ENCODE data around the gene SNW1. TPM values are rescaled to one million over a fixed set of nuclear protein-coding genes. Genes with fewer than 3 reads are reported as not detected.
"Not testable (repeated sequence)": the region's sequence is repeated elsewhere in the genome, so short reads cannot be mapped to it uniquely, and the experiment has no call there.

SNW1 gene
- total RNA-seq (59.5 TPM), polyA plus RNA-seq (50.7 TPM)

DNA sequence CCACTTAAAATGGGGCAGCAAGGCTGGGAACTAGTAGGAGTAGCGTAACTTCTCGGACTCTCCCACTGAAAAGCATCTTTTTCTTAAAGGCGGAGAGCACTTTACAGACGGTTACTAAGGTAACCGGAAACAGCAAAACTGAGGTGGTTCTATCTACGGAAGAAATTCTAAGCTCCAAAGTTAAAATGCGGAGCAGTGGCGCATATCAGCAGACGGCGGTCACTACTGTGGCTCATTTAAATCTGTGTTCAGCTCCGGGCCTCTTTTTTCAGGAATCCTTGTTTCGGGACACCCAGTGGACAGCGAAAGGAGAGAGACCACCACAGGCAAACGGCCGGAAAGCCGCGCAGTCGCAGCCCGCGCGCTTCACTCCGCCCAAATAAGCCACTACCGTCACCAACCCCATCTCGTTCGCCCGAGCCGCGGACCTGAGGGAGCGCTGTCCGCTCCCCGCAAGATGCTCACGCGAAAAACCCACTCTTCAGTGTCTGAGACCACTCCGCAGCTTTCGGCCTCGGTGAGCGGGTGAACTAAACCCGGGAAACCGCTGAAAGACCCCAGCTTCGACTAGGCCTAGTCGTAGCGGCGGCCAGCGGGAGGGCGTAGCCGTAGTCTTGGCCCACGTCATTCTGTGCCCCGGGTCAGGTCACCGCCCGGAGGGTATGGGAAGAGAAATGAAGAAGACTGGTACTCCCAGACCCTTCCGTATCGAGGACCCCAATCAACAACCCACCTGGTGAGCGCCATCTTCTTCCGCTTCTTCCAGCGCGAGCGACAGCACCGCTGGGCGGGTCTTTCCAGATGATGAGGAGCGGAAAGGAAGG lies at the start of gene SNW1:
TSS of gene SNW1 (minus strand) at position 776 of the 824 bp plus-strand sequence. CDS start at position 747, 29 bp downstream.
- under 1% methylated on average over 60 of the region's 60 CpGs for WGBS
- Histone ChIP-seq H3K4me1 (ENCODE audit: insufficient read depth) (peaks cover 2% of the 10 kb centered on the region), H3K27ac (ENCODE audit: low read depth) (peak within 1 kb of the TSS; percentile 91), H3K4me3 (ENCODE audit: low read depth, low read length) (peak within 1 kb of the TSS; percentile 64), H3K36me3 (ENCODE audit: insufficient read depth) (no peaks in the 10 kb centered on the region)
- DNase-seq (ENCODE audit: extremely low spot score), result peak; percentile 88

DNA sequence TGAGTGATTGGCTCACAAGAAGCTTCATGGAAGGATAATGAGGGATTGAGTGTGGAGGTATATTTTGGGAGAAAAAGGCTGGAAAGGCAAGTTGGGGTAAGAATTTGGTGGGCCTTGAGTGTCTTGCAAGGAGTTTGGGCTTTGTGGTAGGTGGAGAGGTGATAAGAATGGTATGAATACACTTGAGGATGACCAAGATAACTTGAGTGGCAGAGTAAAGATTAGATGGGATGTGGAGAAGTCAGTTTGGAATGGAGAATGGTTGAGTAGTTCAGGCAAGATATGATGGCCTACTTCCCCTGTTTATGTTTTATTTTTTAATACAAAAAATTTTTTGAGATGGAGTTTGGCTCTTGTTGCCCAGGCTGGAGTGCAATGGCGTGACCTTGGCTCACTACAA lies 48.1 kb upstream of the SNW1 start:
- 98% methylated on average over 1 of the region's 1 CpG for WGBS
- Histone ChIP-seq H3K4me3 (ENCODE audit: low read depth, low read length) (no peak overlapping the region), H3K27ac (ENCODE audit: low read depth) (no peak overlapping the region), H3K36me3 (ENCODE audit: insufficient read depth) (no peaks in the 10 kb centered on the region), H3K4me1 (ENCODE audit: insufficient read depth) (no peaks in the 10 kb centered on the region)
- DNase-seq (ENCODE audit: extremely low spot score), result no peak

DNA sequence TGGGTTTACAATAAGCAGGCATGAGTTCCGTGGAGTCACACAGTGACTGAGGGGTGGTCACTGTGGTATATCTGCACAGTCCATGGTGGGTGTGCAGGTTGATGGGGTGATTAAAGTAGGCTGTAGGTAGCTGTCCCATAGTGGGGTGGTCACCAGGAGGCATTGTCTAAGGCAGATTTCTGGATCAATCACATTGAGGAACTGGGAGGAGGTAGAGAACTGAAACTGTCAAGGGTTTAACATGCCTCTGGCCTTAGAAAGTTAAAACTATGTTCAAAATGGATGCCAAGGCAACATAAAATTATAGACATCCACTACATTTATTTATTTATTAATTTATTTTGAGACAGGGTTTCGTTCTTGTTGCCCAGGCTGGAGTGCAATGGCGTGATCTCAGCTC lies 47.3 kb upstream of the SNW1 start:
- no peak for DNase-seq (ENCODE audit: extremely low spot score)
- no peak overlapping the region for H3K27ac ChIP-seq (ENCODE audit: low read depth)
- H3K4me3 ChIP-seq (ENCODE audit: low read depth, low read length), result no peak overlapping the region
- H3K4me1 ChIP-seq (ENCODE audit: insufficient read depth), result no peaks in the 10 kb centered on the region
- H3K36me3 ChIP-seq (ENCODE audit: insufficient read depth), result no peaks in the 10 kb centered on the region
- WGBS, result 95% methylated on average over 3 of the region's 3 CpGs

DNA sequence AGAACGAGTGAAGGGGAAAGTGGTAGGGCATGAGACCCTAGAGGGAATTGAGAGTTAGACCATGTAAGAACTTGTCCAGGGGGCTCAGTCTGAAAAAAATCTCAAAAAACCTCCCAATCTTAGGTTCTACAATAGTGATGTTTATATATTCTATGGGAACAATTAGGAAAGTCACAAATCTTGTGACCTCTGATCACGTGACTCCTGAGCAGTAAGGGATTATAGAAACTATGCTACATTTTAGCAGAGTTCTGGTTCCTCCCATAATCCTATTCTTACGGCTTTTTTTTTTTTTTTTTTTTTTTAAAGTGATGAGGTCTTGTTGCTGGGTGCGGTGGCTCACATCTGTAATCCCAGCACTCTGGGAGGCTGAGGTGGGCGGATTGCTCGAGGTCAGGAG lies 44.8 kb upstream of the SNW1 start:
- Histone ChIP-seq H3K27ac (ENCODE audit: low read depth) (no peak overlapping the region), H3K4me1 (ENCODE audit: insufficient read depth) (no peaks in the 10 kb centered on the region), H3K4me3 (ENCODE audit: low read depth, low read length) (no peak overlapping the region), H3K36me3 (ENCODE audit: insufficient read depth) (no peaks in the 10 kb centered on the region)
- 79% methylated on average over 6 of the region's 6 CpGs for WGBS
- DNase-seq (ENCODE audit: extremely low spot score), result no peak

DNA sequence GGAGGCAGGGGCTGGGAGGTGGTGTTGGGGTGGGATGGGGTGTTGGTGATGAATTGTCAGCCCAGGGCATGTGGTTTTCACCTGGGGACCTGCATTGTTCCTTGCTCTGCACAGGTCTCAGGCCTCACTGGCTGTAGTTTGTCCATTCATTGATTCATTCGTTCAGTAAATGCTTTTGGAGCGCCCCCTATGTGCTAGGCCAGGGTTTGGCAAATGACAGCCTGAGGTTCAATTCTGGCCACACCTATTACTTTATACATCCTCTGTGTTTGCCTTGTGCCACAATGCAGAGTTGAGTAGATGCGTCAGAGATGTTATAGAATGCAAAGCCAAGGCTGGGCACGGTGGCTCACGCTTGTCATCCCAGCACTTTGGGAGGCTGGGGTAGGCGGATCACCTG lies 43.6 kb upstream of the SNW1 start:
- WGBS, result 57% methylated on average over 6 of the region's 6 CpGs
- Histone ChIP-seq H3K36me3 (ENCODE audit: insufficient read depth) (no peaks in the 10 kb centered on the region), H3K27ac (ENCODE audit: low read depth) (no peak overlapping the region), H3K4me1 (ENCODE audit: insufficient read depth) (no peaks in the 10 kb centered on the region), H3K4me3 (ENCODE audit: low read depth, low read length) (no peak overlapping the region)
- no peak for DNase-seq (ENCODE audit: extremely low spot score)

DNA sequence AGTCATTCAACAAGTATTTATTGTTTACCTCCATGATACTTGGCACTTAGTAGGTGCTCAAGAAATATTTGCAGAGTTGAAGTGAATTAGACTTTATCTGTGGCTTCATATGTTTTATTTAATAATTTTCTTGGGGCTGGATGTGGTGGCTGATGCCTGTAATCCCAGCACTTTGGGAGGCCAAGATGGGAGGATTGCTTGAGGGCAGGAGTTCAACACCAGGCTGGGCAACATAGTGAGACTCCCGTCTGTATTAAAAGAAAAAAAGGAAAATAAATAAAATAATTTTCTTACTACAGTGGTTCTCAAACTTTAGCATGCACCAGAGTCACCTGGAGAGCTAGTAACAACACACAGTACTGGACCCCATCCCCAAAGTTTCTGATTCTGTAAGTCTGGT lies 39.9 kb upstream of the SNW1 start:
- 86% methylated on average over 1 of the region's 1 CpG for WGBS
- no peaks in the 10 kb centered on the region for H3K36me3 ChIP-seq (ENCODE audit: insufficient read depth)
- no peaks in the 10 kb centered on the region for H3K4me1 ChIP-seq (ENCODE audit: insufficient read depth)
- DNase-seq (ENCODE audit: extremely low spot score), result no peak
- no peak overlapping the region for H3K27ac ChIP-seq (ENCODE audit: low read depth)
- H3K4me3 ChIP-seq (ENCODE audit: low read depth, low read length), result no peak overlapping the region

DNA sequence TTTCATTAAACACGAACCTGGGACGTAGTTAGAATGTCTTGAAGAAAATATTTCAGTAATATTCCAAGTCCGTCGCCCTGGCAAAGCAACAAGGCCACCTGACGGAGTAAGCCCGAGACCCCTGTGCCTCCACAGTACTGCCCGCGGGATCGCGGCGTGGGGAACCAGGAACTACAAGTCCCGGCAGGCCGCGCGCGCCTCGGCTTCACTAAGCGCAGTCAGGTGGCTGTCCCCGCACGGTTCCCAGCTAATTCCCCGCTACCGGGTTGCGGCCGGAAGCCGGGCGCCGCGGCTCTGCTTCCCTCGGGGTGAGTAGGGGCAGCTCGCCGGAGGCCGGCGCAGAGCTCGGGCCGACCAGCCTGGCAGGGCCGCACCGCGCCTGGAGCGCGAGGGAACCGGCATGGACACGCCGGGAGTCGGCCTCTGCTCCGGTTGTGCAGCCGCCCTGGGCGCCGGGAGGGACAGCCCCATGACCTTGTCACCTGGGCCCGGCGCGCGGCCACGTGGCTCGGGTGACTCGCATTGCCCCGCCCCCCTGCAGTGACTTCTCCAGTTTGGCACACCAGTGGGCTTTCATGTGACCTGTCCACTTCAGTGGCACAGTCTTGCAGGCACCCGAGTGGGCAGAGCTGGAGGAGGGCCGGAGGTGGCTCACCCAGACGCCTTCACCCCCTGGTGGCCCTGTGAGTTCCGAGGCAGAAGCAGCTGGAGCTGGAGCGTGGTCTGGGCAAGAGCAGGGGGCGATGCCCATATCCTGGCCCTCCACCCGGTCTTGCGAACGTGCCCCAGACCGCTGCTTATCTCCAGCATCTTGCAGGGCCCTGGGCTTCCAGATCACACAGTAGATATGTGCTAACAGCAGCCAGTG lies 39.1 kb upstream of the SNW1 start, which contains the start of gene ADCK1:
TSS of gene ADCK1 (plus strand) at position 247 of the 868 bp plus-strand sequence. CDS start 18,870 bp downstream, outside the sequence.
- Histone ChIP-seq H3K27ac (ENCODE audit: low read depth) (peak within 1 kb of the TSS; percentile 73), H3K36me3 (ENCODE audit: insufficient read depth) (no peaks in the 10 kb centered on the region), H3K4me1 (ENCODE audit: insufficient read depth) (no peaks in the 10 kb centered on the region), H3K4me3 (ENCODE audit: low read depth, low read length) (peak within 1 kb of the TSS; percentile 87)
- peak; percentile 23 for DNase-seq (ENCODE audit: extremely low spot score)
- WGBS, result under 1% methylated on average over 66 of the region's 66 CpGs

DNA sequence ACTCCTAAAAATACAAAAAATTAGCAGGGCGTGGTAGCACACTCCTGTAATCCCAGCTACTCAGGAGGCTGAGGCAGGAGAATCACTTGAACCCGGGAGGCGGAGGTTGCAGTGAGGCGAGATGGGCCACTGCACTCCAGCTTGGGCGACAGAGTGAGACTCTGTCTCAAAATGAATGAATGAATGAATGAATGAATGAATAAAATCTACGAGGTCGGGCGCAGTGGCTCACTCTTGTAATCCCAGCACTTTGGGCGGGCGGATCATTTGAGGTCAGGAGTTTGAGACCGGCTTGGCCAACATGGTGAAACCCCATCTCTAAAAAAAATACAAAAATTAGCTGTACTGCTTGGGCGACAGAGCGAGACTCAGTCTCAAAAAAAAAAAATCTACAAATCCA lies 38.5 kb upstream of the SNW1 start:
- 75% methylated on average over 13 of the region's 13 CpGs for whole genome bisulfite sequencing
- not testable (repeated sequence) for DNase-seq (ENCODE audit: extremely low spot score); H3K27ac ChIP-seq (ENCODE audit: low read depth); H3K36me3 ChIP-seq (ENCODE audit: insufficient read depth); H3K4me1 ChIP-seq (ENCODE audit: insufficient read depth)
- peak overlapping the region; percentile 87 for H3K4me3 ChIP-seq (ENCODE audit: low read depth, low read length)

DNA sequence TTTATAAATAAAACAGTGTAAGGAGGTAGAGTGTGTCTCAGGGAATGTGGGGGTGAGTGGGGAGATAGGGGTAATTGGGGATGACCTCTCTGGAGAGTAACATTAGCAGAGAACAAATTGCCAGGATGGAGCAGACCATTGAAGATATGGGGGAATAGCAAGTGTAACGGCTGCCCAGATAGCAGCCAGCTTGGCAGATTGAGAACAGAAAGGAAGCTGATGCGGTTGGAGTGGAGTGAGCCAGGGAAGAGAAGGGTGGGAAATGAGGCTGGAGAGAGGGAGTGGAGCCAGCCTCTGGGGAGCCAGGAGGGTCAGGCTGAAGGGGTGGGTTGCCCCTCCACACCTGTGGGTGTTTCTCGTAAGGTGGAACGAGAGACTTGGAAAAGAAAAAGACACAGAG lies 33.4 kb upstream of the SNW1 start:
- WGBS, result 64% methylated on average over 4 of the region's 4 CpGs
- Histone ChIP-seq H3K36me3 (ENCODE audit: insufficient read depth) (no peaks in the 10 kb centered on the region), H3K27ac (ENCODE audit: low read depth) (no peak overlapping the region), H3K4me3 (ENCODE audit: low read depth, low read length) (no peak overlapping the region), H3K4me1 (ENCODE audit: insufficient read depth) (no peaks in the 10 kb centered on the region)
- no peak for DNase-seq (ENCODE audit: extremely low spot score)

DNA sequence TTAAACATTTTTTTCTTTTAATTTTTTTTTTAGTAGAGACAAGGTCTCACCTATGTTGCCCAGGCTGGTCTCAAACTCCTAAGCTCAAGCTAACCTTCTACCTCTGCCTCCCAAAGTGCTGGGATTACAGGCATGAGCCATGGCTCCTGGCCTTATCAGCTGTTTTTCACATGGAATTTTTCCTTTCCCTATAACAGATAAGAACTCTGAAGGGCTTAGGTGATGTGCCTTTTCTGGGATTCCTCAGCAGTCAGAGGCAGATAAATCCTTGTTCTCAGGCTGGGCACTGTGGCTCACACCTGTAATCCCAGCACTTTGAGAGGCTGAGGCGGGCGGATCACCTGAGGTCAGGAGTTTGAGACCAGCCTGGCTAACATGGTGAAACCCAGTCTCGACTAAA lies 32.3 kb upstream of the SNW1 start:
- 79% methylated on average over 3 of the region's 3 CpGs for WGBS
- H3K4me3 ChIP-seq (ENCODE audit: low read depth, low read length); DNase-seq (ENCODE audit: extremely low spot score); H3K27ac ChIP-seq (ENCODE audit: low read depth); H3K36me3 ChIP-seq (ENCODE audit: insufficient read depth); H3K4me1 ChIP-seq (ENCODE audit: insufficient read depth): not testable (repeated sequence)

DNA sequence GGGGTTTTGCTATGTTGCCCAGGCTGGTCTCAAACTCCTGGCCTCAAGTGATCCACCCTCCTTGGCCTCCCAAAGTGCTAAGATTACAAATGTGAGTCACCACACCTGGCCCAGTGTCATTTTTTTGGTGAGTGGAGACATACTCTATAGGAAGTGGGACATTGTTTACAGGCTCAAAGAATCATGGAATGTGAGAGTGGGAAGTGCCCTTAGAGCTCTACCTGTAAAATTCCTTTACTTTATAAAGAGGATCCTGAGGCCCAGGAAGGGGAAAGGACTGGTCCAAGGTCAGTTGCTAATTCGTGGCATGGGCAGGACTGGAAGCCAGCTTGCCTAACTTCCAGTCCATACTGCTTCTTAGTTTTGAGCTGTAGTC lies 30.3 kb upstream of the SNW1 start:
- H3K36me3 ChIP-seq (ENCODE audit: insufficient read depth), result no peaks in the 10 kb centered on the region
- no peak overlapping the region for H3K27ac ChIP-seq (ENCODE audit: low read depth)
- DNase-seq (ENCODE audit: extremely low spot score), result no peak
- 54% methylated on average over 1 of the region's 1 CpG for whole genome bisulfite sequencing
- no peaks in the 10 kb centered on the region for H3K4me1 ChIP-seq (ENCODE audit: insufficient read depth)
- H3K4me3 ChIP-seq (ENCODE audit: low read depth, low read length), result no peak overlapping the region

DNA sequence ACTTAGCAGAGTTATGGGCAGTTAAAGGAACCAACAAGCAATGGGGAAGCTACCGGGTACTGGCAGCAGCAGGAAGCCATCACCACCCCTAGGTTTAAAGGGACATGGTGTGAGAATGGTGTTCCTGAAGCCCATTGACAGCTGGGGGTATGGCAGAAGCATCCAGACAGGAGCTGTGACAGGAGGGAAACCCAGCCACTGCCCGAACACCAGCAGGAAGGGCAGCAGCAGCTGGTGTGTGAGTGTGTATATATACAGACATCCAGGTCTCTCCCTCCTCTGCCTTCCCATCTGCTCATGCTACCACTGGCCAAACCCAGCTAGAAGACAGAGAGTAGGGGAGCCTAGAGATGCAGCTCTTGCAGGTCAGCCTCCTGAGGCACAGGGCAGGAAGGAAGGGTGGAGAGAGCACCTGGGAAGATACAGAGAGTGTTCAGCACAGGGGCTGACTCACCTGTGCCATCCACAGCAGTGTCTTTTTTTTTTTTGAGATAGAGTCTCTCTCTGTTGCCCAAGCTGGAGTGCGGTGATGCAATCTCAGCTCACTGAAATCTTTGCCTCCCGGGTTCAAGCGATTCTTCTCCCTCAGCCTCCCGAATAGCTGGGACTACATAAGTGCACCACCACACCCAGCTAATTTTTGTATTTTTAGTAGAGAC lies 29.7 kb upstream of the SNW1 start:
- H3K36me3 ChIP-seq (ENCODE audit: insufficient read depth), result no peaks in the 10 kb centered on the region
- no peak for DNase-seq (ENCODE audit: extremely low spot score)
- no peaks in the 10 kb centered on the region for H3K4me1 ChIP-seq (ENCODE audit: insufficient read depth)
- 76% methylated on average over 6 of the region's 6 CpGs for WGBS
- no peak overlapping the region for H3K27ac ChIP-seq (ENCODE audit: low read depth)
- no peak overlapping the region for H3K4me3 ChIP-seq (ENCODE audit: low read depth, low read length)

DNA sequence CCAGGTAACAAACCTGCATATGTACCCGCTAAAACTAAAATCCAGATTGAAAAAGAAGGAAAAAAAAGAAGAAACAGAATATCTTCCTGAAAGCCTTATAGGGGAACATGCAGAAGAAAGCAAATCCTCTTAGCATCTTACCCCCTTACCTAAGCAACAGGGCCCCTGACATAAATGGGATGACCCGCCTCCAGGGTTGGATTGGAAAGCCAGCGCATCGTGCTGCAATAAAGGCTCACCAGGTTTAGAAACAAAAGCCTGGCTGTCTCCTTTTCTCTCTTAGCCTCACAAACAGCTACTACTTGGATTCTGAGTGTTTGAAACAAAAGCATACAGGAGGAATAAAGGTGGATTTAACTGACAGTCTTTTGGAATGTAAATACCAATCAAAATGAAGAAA lies 25.2 kb upstream of the SNW1 start:
- no peak for DNase-seq (ENCODE audit: extremely low spot score)
- H3K4me3 ChIP-seq (ENCODE audit: low read depth, low read length), result no peak overlapping the region
- no peaks in the 10 kb centered on the region for H3K4me1 ChIP-seq (ENCODE audit: insufficient read depth)
- H3K36me3 ChIP-seq (ENCODE audit: insufficient read depth), result no peaks in the 10 kb centered on the region
- WGBS, result 24% methylated on average over 4 of the region's 4 CpGs
- no peak overlapping the region for H3K27ac ChIP-seq (ENCODE audit: low read depth)

All from urinary bladder (tissue), 4 donors.